HUDEP-2 (cell line): ENCODE data around the gene DNM2.

Source experiments
- DNase-seq, 76 experiments: peaks; one replicate each; lab custom pipeline; 2025; ENCODE audit not compliant: unreplicated experiment in 76 of 76; lab: John Stamatoyannopoulos, UW

DNM2 gene

DNA sequence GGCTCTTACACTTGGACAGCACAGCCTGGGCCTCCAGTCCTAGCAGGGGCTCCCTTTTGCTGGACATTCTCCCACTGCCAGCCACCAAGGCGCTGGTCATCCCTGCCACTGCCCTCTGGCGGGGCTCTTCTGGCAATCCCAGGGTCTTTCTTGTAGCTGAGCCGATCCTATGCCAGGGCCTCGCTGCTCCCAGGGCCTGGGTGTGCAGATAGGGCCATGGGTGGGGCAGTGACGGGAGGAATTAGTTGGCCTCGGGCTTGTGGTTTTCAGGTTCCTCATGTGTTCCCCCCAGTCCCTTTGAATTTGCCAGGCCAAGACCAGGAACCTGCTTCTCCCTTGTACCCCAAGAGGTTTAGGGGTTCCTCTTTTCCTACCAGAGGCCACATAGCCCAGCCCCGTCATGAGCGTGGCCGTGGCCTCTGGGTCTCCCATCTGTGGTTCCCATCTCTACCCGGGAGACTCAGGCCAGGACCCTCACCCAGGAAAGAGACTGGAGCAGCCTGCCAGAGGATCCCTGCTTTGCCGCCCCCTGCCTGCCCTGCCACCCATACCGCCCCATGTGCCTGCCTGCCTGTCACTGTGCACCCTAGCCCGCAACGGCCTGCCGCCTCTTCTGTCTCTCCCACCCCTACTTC is 91.9 kb downstream of the DNM2 start:
- peak in 74 of 76 experiments; percentile 55 to 97 (median 84) for DNase-seq

DNA sequence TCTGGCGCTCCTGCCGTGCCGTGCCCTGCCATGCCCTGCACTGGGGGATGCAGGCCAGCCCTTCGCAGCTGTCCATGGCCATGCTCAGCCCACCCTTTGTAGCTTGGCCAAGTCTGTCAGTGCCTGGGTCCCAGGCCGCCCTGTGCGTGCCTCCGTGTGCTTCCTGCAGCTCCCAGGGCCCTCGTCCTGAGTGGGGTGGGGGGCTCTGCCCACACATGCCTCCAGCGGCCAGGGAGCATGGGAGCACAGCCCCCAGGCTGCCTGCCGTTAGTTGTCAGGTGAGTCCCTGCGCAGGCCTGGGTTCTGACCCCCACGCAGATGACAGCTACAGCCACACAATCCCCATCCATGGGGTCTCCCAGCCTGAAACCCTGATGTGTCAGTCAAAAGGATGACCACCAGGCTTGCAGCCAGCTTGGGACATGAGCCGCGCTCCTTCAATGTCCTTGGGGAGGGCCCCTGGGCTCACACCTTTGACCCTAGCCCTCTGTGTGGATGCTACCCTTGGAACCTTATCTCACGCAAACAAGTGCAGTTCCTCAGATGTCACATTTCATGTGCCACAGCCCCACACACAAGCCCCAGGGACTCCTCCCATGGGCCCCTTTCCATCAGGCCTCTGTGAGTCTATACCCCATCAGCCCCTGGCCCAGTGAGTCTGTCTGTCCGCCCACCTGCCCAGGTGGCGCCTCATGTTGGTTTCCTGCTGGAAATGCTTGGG is 93.7 kb downstream of the DNM2 start:
- peak in 65 of 76 experiments; percentile 11 to 76 (median 53) for DNase-seq

DNA sequence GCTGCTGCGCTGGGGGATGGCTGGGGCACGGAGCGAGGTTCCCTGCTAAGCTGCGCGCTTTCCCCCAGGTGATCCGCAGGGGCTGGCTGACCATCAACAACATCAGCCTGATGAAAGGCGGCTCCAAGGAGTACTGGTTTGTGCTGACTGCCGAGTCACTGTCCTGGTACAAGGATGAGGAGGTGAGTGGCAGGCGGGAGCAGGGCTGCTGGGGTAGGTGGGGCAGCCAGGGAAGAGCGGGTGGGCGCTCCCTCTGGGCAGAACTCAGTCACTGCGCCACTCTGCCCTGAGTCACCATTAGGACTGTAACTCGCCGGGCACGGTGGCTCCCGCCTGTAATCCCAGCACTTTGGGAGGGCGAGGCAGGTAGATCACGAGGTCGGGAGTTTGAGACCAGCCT is 94.3 kb downstream of the DNM2 start:
- peak in 5 of 76 experiments; percentile 17 to 36 (median 30) for DNase-seq

DNA sequence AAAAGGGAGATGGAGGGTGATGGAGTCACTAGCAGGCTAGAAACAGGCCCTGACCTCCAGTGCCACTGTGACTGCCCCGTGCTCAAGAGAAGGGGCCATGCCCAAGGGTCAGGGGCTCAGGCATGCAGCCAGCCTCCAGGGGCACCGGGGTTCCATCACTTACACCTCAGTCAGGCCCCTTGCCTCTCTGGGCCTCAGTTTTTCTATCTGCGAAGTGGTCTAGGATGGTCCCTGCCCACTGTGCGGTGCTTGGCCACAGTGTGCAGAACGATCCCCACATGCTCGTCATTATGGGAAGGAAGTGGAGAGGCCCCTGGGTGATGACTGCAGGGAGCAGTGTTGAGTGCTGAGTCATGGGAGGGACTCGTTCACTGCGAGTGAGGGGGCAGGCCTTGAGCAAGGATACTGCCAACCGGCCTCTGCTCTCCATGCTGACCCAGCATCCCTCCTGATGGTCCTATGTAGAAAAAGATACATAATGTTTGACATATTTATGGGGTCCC is 95.1 kb downstream of the DNM2 start:
- peak in 66 of 76 experiments; percentile 17 to 85 (median 56) for DNase-seq

DNA sequence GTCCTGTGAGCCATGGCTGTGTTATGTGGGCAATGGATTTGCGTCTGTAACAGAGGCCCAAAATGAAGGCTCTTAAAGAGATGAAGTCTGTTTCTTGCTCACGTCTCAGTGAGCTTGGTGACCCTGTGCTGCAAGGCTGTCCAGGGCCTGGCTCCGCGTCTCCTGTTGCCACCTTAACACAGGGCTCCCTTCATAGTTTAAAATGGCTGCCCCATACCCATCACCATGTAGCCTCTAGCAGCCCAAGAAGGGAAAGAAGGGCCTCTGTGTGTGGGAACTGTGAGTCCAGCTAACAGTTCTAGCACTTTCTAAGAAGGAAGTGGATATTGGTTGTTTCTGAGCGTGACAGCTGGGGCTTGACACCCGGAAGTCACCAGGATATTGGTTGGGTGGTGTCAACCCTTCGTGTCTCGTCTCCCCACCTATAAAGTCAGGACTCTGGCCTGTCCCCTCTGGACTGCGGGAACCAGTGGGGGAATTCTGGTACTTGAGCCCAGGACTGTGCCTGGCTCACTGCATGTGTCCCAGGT is 97.2 kb downstream of the DNM2 start:
- no peak for DNase-seq

DNA sequence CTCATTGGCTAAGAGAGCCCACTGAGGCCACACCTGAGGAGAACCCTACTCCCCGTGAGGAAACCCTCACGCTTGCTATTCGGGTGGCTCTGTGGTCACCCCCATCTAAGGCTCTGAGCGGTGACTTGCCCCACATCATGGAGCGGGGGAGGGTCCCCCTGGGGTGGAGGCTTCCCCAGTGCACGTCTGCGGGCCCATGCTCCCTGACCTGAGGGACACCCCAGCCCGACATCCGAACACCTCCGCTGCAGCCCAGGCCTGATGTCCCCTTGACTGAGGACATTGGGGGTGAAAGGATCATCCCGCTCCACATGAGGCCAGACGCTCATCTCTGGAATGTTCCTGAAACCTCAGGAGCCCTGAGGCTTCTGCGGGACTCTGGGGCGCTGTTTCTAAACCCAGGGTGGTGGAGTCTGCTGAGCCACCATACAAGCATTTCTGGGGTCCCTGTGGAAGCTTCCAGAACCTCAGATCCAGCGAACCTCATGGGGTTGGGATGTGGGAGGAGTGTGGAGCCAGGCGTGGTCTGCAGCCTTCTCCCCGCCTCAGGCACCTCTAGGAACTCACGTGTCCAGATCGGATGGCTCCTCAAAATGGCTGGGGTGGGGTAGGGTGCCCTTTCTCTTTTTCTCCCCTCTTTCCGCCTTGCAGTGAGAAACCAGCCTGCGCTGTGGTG is 98.2 kb downstream of the DNM2 start:
- no peak for DNase-seq

DNA sequence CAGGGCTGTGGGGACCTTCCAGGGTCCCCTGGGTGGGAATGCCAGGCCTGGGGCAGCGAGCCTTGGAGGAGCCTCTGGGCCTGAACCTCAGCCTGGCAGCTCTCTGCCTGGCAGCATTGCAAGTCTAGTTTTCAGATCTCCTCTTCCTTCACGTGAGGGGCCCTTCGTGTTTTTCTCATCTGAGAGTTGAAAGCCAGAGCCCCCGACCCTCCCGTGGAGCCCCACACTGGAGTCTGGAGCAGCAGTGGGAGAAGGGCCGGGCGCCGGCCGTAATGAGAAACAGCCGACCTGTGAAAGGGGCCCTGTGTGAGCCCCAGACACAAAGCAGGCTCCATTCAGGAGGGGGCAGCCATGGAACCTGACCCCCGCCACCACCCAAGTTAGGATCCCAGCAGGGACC is 98.8 kb downstream of the DNM2 start:
- DNase-seq, result no peak

DNA sequence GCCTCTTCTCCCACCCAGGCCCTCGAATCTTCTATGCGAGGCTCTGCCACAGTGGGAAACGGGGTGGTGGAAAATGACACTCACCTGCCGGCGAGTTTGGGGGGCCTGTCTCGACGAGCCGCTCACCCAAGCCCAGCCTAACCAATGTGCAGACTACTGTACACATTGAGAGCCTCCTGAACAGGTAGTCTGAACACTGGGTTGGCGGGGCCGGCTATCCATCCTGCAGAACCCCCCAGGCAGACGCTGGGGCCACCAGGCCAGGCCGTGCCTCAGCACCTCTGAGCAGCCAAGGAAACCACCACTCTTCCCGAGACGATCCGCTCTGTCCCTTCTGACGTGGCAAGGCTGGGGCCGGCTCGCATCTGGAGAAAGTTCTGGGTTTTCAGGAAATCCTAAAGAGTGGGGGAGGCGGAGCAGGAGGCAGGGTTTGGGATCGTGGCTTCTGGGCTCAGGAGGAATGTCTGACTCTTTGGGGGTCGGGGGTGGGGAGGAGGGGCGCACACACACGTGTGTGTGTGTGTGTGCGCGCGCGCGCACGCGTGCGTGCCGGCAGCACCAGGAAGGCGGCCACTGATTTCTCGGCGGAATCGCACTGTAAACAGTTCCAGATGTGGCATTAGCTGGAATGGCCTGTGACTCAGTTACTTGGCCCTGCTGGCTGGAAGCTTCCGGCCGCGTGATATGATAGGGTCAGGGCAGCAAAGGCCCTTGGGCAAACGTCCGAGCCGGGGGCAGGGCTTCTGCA is 99.6 kb downstream of the DNM2 start:
- DNase-seq, result no peak

DNA sequence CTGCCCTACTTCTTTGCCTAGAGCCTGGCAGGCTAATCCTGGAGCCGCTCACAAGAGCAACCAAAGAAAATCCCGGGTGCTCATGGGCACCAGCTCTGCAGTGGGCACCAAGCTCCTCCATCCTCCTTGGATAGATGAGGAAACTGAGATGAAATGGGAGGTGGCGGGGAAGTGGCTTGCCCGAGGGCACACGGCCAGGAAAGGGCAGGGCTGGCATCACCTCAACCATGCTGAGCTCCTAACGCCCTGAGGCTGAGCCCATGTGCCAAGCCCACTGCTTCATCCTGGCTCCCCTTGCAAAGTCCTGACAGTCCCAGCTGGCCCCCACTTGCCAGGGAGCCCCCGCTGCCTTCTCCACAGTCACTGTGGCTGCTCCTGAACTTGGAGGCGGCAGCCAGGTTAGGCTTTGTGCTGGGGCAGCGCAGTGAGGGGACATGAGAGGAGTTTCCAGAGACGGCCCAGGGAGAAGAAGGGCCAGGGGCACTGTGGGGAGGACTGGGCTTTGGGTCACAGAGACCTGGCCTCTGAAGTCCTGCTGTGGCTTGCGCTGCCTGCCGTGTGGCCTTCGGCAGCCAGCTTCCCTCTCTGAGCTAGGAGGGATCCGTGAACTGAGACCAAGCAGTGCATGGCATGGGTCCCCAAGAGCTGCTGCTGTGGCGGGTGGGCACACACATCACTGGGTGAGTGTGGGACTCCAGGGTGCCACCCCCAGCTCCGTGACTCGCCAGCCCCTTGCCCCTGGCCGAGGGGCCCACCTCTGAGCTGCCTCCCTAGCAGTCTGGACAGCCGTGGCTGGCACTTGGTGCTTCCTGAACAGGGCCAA is 100.6 kb downstream of the DNM2 start:
- peak in 2 of 76 experiments; percentile 15 to 20 for DNase-seq

DNA sequence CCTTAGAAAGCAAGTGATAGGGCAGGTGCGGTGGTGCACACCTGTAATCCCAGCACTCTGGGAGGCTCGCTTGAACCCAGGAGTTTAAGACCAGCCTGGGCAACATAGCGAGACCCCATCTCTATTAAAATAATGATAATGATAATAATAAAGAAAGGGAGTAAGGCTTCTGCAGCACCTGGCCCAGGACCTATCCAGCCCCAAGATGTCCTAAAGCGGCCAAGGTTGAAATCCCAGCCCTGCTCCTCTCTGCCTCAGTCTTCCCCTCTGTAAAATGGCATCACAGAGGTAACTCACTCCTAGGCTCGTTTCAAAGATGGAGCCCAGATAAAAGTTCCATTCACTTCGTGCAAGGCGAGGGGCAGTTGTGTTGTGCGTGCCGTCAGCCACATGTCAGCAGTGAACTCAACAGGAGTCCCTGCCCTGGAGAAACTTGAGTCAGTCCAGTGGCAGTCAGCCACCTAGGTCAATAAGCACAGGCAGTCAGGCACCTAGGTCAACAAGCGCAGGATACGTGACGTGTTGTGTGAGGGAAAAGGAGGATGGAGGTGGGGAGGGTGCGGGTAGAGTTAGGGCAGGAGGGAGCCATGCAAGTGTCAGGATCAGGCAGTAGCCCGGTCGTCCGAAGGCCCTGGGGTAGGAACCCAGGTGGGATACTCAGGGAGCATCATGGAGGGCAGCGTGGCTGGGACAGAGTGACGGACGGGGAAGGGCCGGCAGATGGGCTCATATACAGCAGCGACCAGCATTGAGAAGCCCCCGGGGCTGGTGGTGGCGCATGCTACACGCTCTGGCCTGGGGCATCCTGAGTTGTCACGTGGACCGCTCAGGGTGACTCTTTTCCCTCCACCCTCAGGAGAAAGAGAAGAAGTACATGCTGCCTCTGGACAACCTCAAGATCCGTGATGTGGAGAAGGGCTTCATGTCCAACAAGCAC is 101.5 kb downstream of the DNM2 start:
- no peak for DNase-seq

DNA sequence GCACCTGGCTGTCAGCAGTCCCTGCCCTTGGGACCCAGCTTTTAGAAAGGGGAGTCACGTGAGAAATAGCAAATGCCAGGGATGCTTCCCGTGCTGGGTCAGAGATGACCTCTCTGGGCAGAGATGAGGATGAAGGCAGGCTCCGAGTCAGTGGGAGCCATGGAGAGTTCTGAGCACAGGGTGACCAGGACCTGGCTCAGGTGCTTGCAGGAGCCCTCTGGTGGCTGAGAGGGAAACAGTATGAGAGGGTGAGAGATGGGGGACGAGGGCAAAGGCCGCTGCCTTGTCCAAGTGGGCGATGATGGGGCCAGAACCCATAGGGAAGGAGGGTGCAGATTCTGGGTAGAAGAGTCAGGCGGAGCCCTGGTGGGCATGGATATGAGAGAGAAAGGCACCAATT is 102.3 kb downstream of the DNM2 start:
- DNase-seq, result peak in 6 of 76 experiments; percentile 18 to 46 (median 28)

DNA sequence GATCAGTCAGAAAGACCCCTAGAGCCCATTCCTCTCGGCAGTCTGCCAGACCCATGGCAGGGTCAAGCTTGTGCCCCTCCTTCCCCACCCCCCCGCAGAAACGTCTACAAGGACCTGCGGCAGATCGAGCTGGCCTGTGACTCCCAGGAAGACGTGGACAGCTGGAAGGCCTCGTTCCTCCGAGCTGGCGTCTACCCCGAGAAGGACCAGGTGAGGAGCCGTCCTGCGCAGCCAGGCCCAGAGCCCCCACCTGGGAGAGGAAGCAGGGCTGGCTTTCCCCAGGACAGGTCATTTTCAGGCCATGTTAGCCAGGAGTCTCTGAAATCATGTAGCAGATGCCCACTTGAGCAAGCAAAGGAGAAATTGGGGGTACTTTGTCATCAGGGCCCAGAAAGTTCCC is 105.8 kb downstream of the DNM2 start:
- DNase-seq, result no peak

DNA sequence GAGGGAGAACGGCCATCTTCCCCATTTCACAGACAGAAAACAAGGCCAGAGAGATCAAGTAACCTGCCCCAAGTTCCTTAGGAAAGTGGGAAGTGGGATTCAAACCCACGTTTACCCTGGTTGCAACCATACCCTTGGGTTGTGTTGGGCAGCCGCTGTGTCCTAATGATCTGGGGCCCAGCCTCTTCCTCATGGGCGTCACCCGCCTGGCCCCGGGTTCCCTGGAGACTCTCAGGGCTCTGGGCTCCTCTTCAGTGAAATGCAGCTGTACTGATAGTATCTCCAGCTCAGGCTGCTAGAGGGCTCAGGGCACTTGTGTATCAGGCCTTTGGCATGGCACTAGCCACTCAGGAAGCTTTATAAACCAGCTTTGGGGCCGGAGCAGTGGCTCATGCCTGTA is 108.4 kb downstream of the DNM2 start:
- peak in 72 of 76 experiments; percentile 23 to 87 (median 70) for DNase-seq

DNA sequence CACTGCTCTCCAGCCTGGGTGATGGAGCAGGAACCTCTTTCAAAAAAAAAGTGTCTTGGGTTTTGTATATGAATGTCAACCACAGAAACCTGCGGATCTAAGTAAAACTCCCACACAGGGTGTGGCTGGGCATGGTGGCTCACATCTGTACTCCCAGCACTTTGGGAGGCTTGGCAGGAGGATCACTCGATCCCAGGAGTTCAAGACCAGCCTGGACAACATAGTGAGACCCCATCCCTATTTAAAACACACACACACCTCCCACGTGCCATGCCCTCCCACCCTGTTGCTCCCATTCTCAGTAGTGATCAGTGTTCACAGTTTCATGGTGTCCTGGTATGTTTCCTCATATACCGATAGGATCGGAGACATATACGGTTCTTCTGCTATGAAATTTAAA is 109.0 kb downstream of the DNM2 start:
- DNase-seq, result peak in 9 of 76 experiments; percentile 15 to 48 (median 35)

DNA sequence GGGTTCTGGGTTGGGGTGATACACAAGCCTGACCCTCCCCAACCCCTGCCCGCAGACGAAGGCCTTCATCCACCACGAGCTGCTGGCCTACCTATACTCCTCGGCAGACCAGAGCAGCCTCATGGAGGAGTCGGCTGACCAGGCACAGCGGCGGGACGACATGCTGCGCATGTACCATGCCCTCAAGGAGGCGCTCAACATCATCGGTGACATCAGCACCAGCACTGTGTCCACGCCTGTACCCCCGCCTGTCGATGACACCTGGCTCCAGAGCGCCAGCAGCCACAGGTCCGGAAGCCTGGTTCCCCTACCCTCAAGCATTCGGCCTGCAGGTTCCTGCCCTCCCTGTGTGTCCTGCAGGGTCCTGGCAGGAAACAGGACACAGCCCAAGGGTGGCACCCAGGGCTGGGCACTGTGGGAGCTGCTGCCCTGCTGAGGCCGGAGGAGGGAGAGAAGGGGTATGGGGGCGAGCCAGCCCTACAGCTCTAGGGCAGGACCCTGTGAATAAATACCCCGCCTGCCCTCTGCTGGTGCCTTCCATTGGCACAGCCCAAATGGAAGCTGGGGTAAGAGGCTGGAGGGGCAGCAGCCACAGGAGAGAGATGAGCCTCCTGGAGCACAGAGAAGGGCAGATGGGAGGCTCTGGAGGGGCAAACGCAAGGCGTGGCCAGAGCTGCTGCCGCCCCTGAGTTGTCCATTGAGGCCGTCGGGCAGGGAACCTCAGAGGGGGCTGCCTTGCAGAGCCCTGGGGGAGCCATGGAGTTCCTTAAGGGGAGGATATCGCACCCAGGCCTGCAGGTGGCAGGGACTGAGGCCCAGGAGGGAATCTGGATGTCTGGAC is 111.3 kb downstream of the DNM2 start:
- DNase-seq, result peak in 21 of 76 experiments; percentile 8 to 50 (median 25)

DNA sequence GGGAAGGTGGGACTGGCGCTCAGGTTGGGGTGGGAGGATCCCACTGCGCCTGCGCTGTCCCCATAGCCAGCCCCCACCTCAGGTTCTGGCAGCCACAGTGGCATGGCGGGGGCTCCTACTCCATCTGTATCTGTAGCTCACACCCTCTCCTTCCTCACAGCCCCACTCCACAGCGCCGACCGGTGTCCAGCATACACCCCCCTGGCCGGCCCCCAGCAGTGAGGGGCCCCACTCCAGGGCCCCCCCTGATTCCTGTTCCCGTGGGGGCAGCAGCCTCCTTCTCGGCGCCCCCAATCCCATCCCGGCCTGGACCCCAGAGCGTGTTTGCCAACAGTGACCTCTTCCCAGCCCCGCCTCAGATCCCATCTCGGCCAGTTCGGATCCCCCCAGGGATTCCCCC is 112.1 kb downstream of the DNM2 start:
- no peak for DNase-seq

DNA sequence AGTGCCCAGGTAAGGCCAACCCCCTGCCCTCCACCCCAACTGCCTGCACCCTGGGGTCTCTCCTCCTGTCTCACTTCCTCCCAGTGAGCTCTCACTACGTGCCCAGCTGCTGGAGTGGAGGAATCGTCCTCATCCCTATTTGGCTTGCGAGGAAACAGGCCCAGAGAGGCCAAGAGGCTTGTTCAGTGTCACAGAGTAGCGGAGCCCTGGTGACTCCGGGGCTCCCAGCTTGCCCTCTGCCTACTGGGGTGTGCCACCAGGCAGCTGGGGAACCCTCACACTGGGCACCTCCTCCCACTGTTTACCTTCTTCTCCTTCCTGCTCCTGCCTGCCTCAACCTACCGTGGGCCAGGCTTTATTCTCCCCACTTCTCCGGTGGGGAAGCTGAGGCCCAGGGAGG is 112.5 kb downstream of the DNM2 start:
- no peak for DNase-seq
